GM12801 (cell line): ENCODE measurements around the gene DERL2.

ENCODE experiments used
- TF ChIP-seq, protein P1 (sequence below): IDR thresholded peaks from one replicate; pipeline ENCODE4 v1.5.1; 2011; ENCODE audit warnings: control low read depth; ENCODE audit not compliant: insufficient read length; ENCODE audit errors: extremely low read depth

DERL2 gene

DNA sequence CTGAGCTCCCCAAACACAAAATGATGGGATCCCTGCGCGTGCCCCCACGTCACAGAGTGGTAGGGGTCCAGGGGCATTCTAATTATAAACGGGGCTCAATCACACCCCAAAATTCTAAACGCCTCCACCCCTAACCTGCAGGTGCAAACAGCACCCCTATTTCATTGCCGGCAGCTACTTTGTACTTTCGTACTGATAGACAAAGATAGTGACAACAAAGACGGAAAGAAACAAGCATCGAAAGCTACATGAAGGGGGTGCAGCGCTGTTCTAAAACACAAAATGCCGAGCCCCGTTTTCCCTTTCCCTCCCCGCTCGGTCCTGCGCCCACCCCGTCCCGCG lies 14.2 kb upstream of the DERL2 start:
- TF ChIP-seq, protein P1, sequence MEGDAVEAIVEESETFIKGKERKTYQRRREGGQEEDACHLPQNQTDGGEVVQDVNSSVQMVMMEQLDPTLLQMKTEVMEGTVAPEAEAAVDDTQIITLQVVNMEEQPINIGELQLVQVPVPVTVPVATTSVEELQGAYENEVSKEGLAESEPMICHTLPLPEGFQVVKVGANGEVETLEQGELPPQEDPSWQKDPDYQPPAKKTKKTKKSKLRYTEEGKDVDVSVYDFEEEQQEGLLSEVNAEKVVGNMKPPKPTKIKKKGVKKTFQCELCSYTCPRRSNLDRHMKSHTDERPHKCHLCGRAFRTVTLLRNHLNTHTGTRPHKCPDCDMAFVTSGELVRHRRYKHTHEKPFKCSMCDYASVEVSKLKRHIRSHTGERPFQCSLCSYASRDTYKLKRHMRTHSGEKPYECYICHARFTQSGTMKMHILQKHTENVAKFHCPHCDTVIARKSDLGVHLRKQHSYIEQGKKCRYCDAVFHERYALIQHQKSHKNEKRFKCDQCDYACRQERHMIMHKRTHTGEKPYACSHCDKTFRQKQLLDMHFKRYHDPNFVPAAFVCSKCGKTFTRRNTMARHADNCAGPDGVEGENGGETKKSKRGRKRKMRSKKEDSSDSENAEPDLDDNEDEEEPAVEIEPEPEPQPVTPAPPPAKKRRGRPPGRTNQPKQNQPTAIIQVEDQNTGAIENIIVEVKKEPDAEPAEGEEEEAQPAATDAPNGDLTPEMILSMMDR: no peak

DNA sequence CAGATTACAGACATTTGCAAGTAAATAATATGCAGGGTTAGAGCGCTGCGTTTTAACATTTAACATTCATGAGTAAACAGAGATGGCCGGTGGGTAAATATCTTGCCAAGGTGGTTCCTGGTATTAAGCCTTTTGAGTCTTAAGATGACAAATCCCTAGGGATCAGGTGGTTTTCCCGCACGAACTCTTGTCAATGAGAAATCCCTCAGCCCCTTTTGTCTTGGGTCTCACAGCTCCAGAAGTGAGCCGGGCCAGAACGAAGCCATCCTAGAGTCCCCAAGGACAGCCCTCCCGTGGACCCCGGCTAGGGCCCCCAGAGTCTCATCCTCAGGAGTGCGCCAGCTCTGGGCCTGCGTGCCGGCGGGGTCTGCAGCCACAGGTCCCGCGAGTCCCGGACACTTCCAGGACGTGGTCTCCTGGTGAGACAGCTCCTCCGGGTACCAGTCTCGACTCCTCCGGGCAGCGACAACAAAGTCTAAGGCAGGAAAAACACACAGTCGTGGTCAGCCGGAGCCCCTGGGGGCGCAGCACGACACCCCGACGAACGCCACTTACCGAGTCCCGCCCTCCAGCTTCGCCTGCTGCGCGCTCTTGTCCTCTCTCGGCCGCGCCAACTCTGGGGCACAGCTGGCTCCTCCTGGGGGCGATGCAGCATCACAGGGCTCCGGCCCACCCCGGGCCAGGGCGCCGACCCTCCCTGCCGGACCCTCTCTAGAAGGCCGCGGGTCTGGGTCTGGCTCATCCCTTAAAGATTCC lies 13.7 kb upstream of the DERL2 start:
- TF ChIP-seq, protein P1: no peak

DNA sequence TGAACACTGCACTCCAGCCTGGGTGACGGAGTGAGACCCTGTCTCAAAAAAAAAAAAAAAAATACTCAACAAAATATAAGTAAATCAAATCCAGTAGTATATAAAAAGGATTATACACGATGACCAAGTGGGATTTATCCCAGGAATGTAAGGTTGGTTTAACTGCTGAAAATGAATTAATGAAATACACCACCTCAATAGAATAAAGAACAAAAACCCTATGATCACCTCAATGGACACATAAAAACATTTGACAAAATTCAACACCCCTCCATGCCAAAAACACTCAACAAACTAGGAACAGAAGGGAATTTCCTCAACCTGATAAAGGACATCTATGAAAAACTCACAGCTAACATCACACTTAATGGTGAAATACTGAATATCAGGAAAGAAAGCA lies 7.0 kb upstream of the DERL2 start:
- TF ChIP-seq, protein P1: no peak

- TF ChIP-seq, protein P1: no peak
Observed at GRCh38 chr17:5488752-5489151, 2.8 kb upstream of the DERL2 start.

DNA sequence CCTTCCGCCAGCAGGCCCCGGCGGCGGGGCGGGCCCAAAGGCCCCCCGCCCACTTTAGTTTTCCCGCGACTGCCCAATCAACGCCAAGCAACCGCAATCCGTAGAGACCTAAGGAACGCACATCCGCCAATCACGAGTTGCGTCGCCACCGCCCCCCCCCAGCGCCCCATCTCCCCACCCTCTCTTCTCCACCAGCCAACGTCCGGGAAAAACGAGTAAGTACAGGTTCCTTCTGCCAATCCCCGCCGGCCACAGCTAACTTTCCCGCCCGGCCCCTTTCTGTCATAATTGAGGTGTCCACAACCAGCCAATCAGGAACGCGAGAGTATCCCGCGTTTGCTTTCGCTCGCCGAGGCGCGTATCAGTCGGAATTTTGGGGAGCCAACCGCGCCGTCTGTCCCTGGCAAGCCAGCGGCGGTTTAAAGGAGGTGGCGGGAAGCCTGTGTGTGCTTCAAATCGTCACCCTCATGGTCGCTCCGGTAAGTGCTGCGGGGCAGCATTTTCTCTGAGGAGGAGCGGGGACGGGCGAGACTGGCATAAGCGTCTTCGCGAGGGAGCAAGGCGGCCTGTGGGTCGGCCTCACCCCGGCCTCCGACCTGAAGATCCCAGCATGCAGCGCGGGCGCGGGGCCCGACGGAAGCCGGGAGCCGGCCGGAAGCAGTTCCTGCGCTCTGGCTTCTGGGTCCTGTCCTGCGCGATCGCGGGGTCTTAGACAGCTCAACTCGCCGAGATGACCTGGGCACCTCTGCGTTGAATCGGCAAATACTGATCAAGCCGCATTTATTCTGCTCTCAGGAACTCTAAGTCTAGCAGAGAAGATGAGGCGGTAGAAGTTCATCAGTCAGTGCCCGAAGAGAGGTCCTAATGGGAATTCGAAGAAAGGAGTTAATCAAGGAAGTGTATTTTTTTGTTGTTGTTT lies 487 bp upstream of the DERL2 start, which contains the start of gene MIS12:
MIS12 (plus strand) TSS at position 361 of the 919 bp plus-strand sequence. CDS start 2,297 bp downstream, outside the sequence.
- TF ChIP-seq, protein P1: no peak

- TF ChIP-seq, protein P1: no peak
Observed at GRCh38 chr17:5481451-5481850, 4.5 kb downstream of the DERL2 start.

DNA sequence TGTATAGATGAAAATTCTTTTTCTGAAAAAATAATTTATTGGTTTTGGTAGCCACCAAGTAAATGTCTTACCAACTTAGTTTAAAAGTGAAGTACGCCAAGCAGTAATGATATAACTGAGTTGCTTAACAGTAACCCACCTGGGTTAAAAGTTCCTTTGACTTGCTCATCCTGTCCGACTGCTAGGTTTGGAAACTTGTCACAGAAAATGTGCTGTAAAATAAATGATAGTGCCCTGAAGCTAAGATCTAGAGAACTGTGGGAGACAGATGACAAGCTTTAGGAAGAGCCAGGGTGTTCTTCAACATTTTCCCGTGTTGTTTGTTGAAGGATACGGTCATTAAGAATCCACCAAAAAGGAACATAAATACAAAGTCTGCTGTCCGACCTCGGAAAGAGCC lies 5.0 kb downstream of the DERL2 start:
- TF ChIP-seq, protein P1: no peak
